Measurements from ENCODE around the gene THADA.

THADA gene

DNA sequence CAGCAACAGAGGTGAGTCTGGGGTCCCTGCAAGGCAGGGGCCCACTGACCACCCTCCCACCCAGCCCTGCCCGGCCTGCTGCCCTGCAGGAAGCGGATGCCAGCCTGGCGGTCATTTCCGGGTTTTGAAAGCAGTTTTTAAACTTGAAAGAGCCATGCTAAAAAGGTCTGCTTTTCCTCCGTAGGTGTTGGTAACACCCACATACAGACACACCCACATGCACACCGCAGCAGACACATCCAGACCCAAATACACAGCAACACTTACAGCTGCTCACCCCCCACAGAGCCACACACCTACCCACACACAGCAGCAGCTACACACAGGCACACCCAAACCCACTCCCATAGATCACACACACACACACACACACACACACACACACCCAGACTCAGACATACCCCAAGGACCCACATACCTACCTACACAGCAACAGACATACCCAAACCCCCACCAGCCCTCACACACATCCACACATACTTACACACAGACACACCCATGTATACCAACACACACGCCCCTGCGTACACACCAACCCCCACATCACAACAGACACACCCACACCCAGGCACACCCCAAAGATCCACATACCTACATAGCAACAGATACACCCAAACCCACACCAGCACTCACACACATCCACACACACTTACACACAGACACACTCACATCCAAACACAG lies 377.0 kb downstream of the THADA start:
- Histone ChIP-seq H3K4me2 (ENCODE audit: low read length) (peak overlapping the region; percentile 97), H3K36me3 (replicated peaks; ENCODE audit: low read depth, low read length) (peaks cover 16% of the 10 kb centered on the region), H2AFZ (ENCODE audit: low read depth, low read length) (0 out of 2 replicates have a peak overlapping the region, but pooled peaks have one; percentile 84), H3K4me3 (ENCODE audit: low read length) (peak overlapping the region; percentile 79), H3K9me3 (ENCODE audit: insufficient read depth, low read length) (no peaks in the 10 kb centered on the region), H3K27ac (ENCODE audit: low read length) (peak overlapping the region; percentile 92), H3K4me1 (ENCODE audit: low read length) (peaks cover 64% of the 10 kb centered on the region), H4K20me1 (ENCODE audit: insufficient read depth, low read length) (peaks cover 20% of the 10 kb centered on the region), H3K27me3 (ENCODE audit: low read depth, low read length) (no peaks in the 10 kb centered on the region), H3K9ac (ENCODE audit: low read length) (peak overlapping the region; percentile 85), H3K79me2 (ENCODE audit: low read length) (peaks cover 45% of the 10 kb centered on the region)
- TF ChIP-seq, protein P1, sequence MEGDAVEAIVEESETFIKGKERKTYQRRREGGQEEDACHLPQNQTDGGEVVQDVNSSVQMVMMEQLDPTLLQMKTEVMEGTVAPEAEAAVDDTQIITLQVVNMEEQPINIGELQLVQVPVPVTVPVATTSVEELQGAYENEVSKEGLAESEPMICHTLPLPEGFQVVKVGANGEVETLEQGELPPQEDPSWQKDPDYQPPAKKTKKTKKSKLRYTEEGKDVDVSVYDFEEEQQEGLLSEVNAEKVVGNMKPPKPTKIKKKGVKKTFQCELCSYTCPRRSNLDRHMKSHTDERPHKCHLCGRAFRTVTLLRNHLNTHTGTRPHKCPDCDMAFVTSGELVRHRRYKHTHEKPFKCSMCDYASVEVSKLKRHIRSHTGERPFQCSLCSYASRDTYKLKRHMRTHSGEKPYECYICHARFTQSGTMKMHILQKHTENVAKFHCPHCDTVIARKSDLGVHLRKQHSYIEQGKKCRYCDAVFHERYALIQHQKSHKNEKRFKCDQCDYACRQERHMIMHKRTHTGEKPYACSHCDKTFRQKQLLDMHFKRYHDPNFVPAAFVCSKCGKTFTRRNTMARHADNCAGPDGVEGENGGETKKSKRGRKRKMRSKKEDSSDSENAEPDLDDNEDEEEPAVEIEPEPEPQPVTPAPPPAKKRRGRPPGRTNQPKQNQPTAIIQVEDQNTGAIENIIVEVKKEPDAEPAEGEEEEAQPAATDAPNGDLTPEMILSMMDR (IDR thresholded peaks at IDR 0.05; ENCODE audit: low read depth, low read length) = no peak
- no peak for TF ChIP-seq EZH2phosphoT487 (IDR thresholded peaks at IDR 0.05; ENCODE audit: low read depth)

DNA sequence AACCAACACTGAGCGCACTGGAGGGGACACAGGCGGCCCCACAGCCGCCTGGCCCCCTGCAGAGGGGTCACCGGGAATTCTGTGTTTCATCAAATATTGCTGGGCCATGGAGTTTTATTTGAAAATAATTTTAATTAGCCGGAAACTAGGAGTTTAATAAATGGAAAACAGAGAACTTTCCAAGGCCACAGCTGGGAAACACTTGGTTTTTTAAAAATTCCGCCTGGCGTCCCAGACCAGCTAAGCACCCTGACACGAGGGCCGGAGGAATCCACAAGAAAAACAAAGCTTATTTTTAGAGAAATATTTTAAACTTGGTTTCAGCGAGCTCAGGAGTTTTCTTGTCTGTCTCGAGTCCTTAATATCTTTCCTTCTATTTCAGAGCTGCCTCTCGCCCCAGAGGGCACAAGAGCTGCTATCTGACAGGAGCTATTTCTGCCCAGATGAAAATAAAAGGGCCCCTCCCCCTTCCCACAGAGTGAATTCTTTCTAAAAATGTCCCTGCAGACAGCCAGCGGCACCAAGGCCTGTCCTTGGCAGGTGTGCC lies 377.6 kb downstream of the THADA start:
- H3K36me3 ChIP-seq (replicated peaks; ENCODE audit: low read depth, low read length) = peaks cover 10% of the 10 kb centered on the region
- peaks cover 63% of the 10 kb centered on the region for H3K4me1 ChIP-seq (ENCODE audit: low read length)
- no peaks in the 10 kb centered on the region for H3K27me3 ChIP-seq (ENCODE audit: low read depth, low read length)
- TF ChIP-seq EZH2phosphoT487 (IDR thresholded peaks at IDR 0.05; ENCODE audit: low read depth) = no peak
- TF ChIP-seq, protein P1 (IDR thresholded peaks at IDR 0.05; ENCODE audit: low read depth, low read length) = no peak
- peak overlapping the region; percentile 79 for H3K4me3 ChIP-seq (ENCODE audit: low read length)
- peaks cover 39% of the 10 kb centered on the region for H3K79me2 ChIP-seq (ENCODE audit: low read length)
- no peak overlapping the region for H2AFZ ChIP-seq (ENCODE audit: low read depth, low read length)
- H3K27ac ChIP-seq (ENCODE audit: low read length) = peak overlapping the region; percentile 92
- peaks cover 14% of the 10 kb centered on the region for H4K20me1 ChIP-seq (ENCODE audit: insufficient read depth, low read length)
- H3K4me2 ChIP-seq (ENCODE audit: low read length) = peak overlapping the region; percentile 97
- no peaks in the 10 kb centered on the region for H3K9me3 ChIP-seq (ENCODE audit: insufficient read depth, low read length)
- peak overlapping the region; percentile 85 for H3K9ac ChIP-seq (ENCODE audit: low read length)

DNA sequence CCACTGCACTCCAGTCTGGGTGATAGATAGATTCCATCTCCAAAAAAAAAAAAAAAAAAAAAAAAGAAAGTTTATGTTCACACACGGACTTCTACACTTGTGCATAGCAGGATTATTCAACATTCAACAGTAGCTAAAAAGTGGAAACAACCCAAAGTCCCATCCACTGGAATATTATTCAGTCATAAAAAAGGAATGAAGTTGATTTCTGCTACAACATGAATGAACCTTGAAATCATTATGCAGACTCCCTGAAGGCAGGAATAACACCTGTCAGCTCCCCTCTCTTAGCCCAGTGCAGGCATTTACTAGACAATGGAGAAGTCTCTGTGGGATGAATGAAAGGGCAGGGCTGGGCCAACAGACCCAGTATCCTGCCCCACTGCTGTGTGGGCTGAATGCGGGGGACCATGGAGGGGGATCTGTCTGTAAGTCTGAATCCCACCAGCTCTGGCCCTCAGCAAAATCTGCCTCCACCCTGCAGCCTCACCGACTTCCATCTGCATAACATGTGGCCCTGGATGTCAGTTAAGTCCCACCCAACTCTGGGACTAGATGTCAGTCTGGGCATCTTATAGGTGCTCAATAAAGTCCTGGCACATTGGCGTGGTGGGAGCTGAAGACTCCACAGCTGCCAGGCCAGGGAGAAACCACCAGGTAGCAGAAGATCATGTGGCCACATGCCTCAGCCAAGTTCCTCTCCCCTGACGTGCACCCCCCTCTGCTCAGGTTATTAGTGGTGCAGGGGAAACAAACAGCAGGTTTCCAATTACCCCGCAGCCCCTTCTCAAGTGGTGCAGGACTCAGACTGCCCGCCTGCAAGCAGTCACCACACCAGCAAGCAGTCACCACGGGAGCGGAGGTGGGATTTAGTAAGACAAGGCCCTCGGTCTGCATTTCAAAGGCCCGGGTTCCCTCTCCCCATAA lies 378.3 kb downstream of the THADA start:
- H3K9ac ChIP-seq (ENCODE audit: low read length) = peak overlapping the region; percentile 85
- H4K20me1 ChIP-seq (ENCODE audit: insufficient read depth, low read length) = peaks cover 9% of the 10 kb centered on the region
- TF ChIP-seq, protein P1 (IDR thresholded peaks at IDR 0.05; ENCODE audit: low read depth, low read length) = no peak
- TF ChIP-seq EZH2phosphoT487 (IDR thresholded peaks at IDR 0.05; ENCODE audit: low read depth) = no peak
- peak overlapping the region; percentile 97 for H3K4me2 ChIP-seq (ENCODE audit: low read length)
- peaks cover 31% of the 10 kb centered on the region for H3K79me2 ChIP-seq (ENCODE audit: low read length)
- H3K27ac ChIP-seq (ENCODE audit: low read length) = peak overlapping the region; percentile 92
- H2AFZ ChIP-seq (ENCODE audit: low read depth, low read length) = no peak overlapping the region
- no peaks in the 10 kb centered on the region for H3K9me3 ChIP-seq (ENCODE audit: insufficient read depth, low read length)
- no peaks in the 10 kb centered on the region for H3K27me3 ChIP-seq (ENCODE audit: low read depth, low read length)
- H3K4me1 ChIP-seq (ENCODE audit: low read length) = peaks cover 64% of the 10 kb centered on the region
- H3K36me3 ChIP-seq (replicated peaks; ENCODE audit: low read depth, low read length) = peaks cover 6% of the 10 kb centered on the region
- H3K4me3 ChIP-seq (ENCODE audit: low read length) = peak overlapping the region; percentile 79; the same call in 1 of the 2 replicates

DNA sequence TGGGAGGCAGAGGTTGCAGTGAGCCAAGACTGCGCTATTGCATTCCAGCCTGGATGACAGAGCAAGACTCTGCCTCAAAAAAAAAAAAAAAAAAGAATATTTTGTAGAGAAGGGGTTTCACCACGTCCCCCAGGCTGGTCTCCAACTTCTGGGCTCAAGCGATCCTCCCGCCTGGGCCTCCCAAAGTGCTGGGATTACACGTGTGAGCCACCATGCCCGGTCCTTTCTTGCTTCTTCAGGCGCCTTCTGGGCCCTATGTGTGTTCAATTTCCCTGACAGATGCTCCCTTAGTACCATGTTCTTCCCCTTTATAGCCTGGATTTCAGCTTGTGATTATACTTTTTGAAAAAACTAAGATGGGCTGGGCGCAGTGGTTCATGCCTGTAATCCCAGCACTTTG lies 379.2 kb downstream of the THADA start:
- no peak overlapping the region for H3K4me2 ChIP-seq (ENCODE audit: low read length)
- H3K9me3 ChIP-seq (ENCODE audit: insufficient read depth, low read length) = no peaks in the 10 kb centered on the region
- no peak overlapping the region for H2AFZ ChIP-seq (ENCODE audit: low read depth, low read length)
- no peaks in the 10 kb centered on the region for H3K36me3 ChIP-seq (replicated peaks; ENCODE audit: low read depth, low read length)
- H3K79me2 ChIP-seq (ENCODE audit: low read length) = peaks cover 23% of the 10 kb centered on the region
- H4K20me1 ChIP-seq (ENCODE audit: insufficient read depth, low read length) = peaks cover under 1% of the 10 kb centered on the region; the same call in 1 of the 2 replicates
- H3K9ac ChIP-seq (ENCODE audit: low read length) = no peak overlapping the region
- peaks cover 60% of the 10 kb centered on the region for H3K4me1 ChIP-seq (ENCODE audit: low read length)
- H3K27ac ChIP-seq (ENCODE audit: low read length) = no peak overlapping the region
- TF ChIP-seq, protein P1 (IDR thresholded peaks at IDR 0.05; ENCODE audit: low read depth, low read length) = no peak
- TF ChIP-seq EZH2phosphoT487 (IDR thresholded peaks at IDR 0.05; ENCODE audit: low read depth) = no peak
- no peak overlapping the region for H3K4me3 ChIP-seq (ENCODE audit: low read length)
- no peaks in the 10 kb centered on the region for H3K27me3 ChIP-seq (ENCODE audit: low read depth, low read length)
